Dendritic cell treated with granulocyte-macrophage colony-stimulating factor and Interleukin-4, amounts not matched to agents 40 ng/mL and 50 ng/mL, for 4 days (primary cell): ENCODE data around the gene TP53TG3E.
"Not testable (repeated sequence)": the region's sequence is repeated elsewhere in the genome, so short reads cannot be mapped to it uniquely, and the experiment has no call there.

ENCODE experiments used
- H3K27ac Mint-ChIP-seq: one replicate; pipeline ENCODE4 v1.8.0; 2022; ENCODE audit warnings: mild to moderate bottlenecking, mixed read lengths
- H3K27me3 Mint-ChIP-seq: one replicate; pipeline ENCODE4 v1.8.0; 2022; ENCODE audit warnings: mild to moderate bottlenecking, mixed read lengths
- H3K36me3 Mint-ChIP-seq: one replicate; pipeline ENCODE4 v1.8.0; 2022; ENCODE audit warnings: low read depth, mixed read lengths
- H3K4me1 Mint-ChIP-seq: one replicate; pipeline ENCODE4 v1.8.0; 2022; ENCODE audit warnings: low read depth, mixed read lengths
- H3K4me3 Mint-ChIP-seq: one replicate; pipeline ENCODE4 v1.8.0; 2022; ENCODE audit warnings: mild to moderate bottlenecking, moderate library complexity, mixed read lengths
- H3K9me3 Mint-ChIP-seq: one replicate; pipeline ENCODE4 v1.8.0; 2022; ENCODE audit warnings: mixed read lengths
- intact Hi-C: fragments of 100-400 bp; cut with micrococcal nuclease; formaldehyde crosslinking; loops from one replicate; pipeline ENCODE4 v1.15.0; 2022

TP53TG3E gene

GRCh38 chr16:33304006-33304405 lies at the start of gene TP53TG3E:
TP53TG3E (plus strand) TSS chr16:33304306; CDS start chr16:33304374, 68 bp downstream.
- H3K4me1 Mint-ChIP-seq, H3K27me3 Mint-ChIP-seq, H3K4me3 Mint-ChIP-seq, H3K9me3 Mint-ChIP-seq, H3K27ac Mint-ChIP-seq, H3K36me3 Mint-ChIP-seq, intact Hi-C loops: not testable (repeated sequence)

DNA sequence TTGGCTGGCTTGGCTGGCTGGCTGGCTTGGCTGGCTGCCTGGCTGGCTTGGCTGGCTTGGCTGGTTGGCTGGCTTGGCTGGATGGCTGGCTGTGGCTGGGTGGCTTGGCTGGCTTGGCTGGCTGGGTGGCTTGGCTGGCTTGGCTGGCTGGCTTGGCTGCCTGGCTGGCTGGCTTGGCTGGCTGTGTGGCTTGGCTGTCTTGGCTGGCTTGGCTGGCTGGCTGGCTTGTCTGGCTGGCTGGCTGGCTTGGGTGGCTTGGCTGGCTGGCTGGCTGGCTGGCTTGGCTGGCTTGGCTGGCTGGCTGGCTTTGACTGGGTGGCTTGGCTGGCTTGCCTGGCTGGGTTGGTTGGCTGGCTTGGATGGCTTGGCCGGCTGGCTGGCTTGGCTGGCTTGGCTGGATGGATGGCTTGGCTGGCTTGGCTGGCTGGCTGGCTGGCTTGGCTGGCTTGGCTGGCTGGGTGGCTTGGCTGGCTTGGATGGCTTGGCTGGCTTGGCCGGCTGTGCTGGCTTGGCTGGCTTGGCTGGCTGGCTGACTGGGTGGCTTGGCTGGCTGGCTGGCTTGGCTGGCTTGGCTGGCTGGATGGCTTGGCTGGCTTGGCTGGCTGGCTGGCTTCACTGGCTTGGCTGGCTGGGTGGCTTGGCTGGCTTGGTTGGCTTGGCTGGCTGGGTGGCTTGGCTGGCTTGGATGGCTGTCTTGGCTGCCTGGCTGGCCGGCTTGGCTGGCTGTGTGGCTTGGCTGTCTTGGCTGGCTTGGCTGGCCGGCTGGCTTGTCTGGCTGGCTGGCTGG lies 32.3 kb downstream of the TP53TG3E start:
- H3K27ac Mint-ChIP-seq, H3K27me3 Mint-ChIP-seq, H3K36me3 Mint-ChIP-seq, H3K4me1 Mint-ChIP-seq, intact Hi-C loops, H3K4me3 Mint-ChIP-seq, H3K9me3 Mint-ChIP-seq: not testable (repeated sequence)

DNA sequence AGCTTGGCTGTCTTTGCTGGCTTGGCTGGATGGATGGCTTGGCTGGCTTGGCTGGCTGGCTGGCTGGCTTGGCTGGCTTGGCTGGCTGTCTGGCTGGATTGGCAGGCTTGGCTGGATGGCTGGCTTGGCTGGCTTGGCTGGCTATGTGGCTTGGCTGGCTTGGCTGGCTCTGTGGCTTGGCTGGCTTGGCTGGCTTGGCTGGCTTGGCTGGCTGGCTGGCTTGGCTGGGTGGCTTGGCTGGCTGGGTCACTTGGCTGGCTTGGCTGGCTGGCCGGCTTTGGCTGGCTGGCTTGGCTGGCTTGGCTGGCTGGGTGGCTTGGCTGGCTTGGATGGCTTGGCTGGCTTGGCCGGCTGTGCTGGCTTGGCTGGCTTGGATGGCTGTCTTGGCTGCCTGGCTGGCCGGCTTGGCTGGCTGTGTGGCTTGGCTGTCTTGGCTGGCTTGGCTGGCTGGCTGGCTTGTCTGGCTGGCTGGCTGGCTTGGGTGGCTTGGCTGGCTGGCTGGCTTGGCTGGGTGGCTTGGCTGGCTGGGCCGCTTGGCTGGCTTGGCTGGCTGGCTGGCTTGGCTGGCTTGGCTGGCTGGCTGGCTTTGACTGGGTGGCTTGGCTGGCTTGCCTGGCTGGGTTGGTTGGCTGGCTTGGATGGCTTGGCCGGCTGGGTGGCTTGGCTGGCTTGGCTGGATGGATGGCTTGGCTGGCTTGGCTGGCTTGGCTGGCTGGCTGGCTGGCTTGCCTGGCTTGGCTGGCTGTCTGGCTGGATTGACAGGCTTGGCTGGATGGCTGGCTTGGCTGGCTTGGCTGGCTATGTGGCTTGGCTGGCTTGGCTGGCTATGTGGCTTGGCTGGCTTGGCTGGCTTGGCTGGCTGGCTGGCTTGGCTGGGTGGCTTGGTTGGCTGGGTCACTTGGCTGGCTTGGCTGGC lies 33.8 kb downstream of the TP53TG3E start:
- not testable (repeated sequence) for H3K36me3 Mint-ChIP-seq

DNA sequence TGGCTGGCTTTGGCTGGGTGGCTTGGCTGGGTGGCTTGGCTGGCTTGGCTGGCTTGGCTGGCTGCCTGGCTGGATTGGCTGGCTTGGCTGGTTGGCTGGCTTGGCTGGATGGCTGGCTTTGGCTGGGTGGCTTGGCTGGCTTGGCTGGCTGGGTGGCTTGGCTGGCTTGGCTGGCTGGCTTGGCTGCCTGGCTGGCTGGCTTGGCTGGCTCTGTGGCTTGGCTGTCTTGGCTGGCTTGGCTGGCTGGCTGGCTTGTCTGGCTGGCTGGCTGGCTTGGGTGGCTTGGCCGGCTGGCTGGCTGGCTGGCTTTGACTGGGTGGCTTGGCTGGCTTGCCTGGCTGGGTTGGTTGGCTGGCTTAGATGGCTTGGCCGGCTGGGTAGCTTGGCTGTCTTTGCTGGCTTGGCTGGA lies 34.4 kb downstream of the TP53TG3E start:
- intact Hi-C loops, H3K9me3 Mint-ChIP-seq, H3K4me1 Mint-ChIP-seq, H3K27ac Mint-ChIP-seq, H3K4me3 Mint-ChIP-seq, H3K27me3 Mint-ChIP-seq, H3K36me3 Mint-ChIP-seq: not testable (repeated sequence)

More for the DNA sequence above, 33.8 kb downstream of the TP53TG3E start:
- H3K4me3 Mint-ChIP-seq, intact Hi-C loops, H3K27me3 Mint-ChIP-seq, H3K4me1 Mint-ChIP-seq, H3K27ac Mint-ChIP-seq, H3K9me3 Mint-ChIP-seq: not testable (repeated sequence)

DNA sequence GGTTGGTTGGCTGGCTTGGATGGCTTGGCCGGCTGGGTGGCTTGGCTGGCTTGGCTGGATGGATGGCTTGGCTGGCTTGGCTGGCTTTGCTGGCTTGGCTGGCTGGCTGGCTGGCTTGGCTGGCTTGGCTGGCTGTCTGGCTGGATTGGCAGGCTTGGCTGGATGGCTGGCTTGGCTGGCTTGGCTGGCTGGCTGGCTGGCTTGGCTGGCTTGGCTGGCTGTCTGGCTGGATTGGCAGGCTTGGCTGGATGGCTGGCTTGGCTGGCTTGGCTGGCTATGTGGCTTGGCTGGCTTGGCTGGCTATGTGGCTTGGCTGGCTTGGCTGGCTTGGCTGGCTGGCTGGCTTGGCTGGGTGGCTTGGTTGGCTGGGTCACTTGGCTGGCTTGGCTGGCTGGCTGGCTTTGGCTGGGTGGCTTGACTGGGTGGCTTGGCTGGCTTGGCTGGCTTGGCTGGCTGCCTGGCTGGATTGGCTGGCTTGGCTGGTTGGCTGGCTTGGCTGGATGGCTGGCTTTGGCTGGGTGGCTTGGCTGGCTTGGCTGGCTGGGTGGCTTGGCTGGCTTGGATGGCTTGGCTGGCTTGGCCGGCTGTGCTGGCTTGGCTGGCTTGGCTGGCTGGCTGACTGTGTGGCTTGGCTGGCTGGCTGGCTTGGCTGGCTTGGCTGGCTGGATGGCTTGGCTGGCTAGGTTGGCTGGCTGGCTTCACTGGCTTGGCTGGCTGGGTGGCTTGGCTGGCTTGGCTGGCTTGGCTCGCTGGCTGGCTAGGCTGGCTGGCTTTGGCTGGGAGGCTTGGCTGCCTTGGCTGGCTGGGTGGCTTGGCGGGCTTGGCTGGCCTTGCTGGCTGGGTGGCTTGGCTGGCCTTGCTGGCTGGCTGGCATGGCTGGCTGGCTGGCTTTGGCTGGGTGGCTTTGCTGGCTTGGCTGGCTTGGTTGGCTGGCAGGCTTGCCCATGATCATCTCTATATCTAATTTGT lies 35.3 kb downstream of the TP53TG3E start:
- H3K4me1 Mint-ChIP-seq = not testable (repeated sequence)

More for the DNA sequence above, 35.3 kb downstream of the TP53TG3E start:
- H3K36me3 Mint-ChIP-seq, H3K27me3 Mint-ChIP-seq, H3K4me3 Mint-ChIP-seq, H3K27ac Mint-ChIP-seq, intact Hi-C loops, H3K9me3 Mint-ChIP-seq: not testable (repeated sequence)
